NK-92 (cell line): ENCODE results near the gene AMIGO2.

Experiments
- DNase-seq: peaks from one replicate; lab custom pipeline; 2025; ENCODE audit not compliant: unreplicated experiment; lab: John Stamatoyannopoulos, UW

Gene AMIGO2

GRCh38 chr12:47099610-47100009 lies 19.9 kb upstream of the AMIGO2 start:
- DNase-seq = no peak

DNA sequence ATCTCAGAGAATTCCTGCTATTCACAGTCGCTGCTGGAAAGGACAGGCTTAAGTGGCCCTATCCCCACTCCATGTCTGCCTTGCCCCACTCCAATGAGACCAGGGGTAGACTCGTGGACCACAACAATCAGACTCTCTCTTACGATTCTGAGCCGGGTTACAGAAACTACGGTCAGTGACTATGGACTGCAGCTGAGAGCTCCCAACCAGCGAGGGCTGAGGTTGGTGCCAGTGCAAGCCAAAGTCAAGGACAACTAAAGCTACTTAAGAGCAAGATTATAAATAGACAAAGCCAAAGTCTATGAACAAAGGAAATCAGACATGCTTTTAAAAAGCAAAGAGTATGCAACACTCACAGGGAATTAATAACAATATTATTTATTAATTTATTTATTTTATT lies 18.3 kb upstream of the AMIGO2 start:
- no peak for DNase-seq

DNA sequence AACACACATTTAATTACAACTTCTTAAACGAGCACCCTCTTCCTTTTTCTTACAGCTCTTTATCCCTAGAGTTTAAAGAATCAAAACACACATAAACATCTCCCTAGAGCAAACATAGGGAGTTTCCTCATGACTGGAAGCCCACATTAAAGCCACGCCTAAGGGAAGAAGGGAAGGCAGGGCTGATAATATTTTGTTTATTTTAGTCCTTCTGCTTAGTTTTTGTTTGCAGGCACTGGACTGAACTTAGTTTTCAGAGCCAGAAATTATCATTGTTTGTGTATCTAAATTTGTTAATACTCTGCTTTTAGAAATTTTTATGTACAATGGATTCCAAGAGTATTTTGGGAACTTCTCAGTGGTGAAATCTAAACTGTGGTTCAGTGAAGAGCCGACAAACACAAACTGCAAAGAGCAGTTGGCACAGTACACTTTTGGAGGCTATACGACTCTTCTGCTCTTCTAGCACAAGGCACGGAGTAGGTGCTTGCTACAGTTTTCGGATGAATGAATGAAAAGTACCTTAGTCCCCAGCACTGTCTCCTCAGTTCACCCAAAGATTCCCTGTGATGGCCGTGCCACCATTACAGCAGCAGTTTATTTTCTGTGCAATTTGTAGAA lies 17.6 kb upstream of the AMIGO2 start:
- no peak for DNase-seq

- DNase-seq = no peak
Measured at GRCh38 chr12:47095446-47096236, 15.9 kb upstream of the AMIGO2 start.

DNA sequence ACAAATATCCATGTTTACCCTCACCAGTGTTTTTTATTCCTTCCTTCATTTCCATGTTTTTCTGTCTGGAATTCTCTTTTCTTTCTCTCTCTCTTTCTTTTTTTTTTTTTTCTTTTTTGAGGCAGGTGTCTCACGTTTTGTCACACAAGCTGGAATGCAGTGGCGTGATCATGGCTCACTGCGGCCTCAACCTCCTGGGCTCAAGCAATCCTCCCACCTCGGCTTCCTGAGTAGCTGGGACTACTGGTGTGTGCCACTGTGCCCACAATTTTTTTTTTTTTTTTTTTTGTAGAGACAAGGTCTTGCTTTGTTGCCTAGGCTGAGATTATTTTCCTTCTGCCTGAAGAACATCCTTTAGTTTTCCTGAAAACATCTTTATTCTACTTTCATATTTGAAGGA lies 15.0 kb upstream of the AMIGO2 start:
- no peak for DNase-seq

GRCh38 chr12:47091009-47091408 lies 11.2 kb upstream of the AMIGO2 start:
- DNase-seq = no peak

GRCh38 chr12:47088021-47088944 lies 8.5 kb upstream of the AMIGO2 start:
- DNase-seq = no peak

GRCh38 chr12:47087088-47087688 lies 7.4 kb upstream of the AMIGO2 start:
- no peak for DNase-seq

- DNase-seq = no peak
Measured at GRCh38 chr12:47085815-47086252, 6.1 kb upstream of the AMIGO2 start.

- no peak for DNase-seq
Measured at GRCh38 chr12:47084172-47084571, 4.4 kb upstream of the AMIGO2 start.

DNA sequence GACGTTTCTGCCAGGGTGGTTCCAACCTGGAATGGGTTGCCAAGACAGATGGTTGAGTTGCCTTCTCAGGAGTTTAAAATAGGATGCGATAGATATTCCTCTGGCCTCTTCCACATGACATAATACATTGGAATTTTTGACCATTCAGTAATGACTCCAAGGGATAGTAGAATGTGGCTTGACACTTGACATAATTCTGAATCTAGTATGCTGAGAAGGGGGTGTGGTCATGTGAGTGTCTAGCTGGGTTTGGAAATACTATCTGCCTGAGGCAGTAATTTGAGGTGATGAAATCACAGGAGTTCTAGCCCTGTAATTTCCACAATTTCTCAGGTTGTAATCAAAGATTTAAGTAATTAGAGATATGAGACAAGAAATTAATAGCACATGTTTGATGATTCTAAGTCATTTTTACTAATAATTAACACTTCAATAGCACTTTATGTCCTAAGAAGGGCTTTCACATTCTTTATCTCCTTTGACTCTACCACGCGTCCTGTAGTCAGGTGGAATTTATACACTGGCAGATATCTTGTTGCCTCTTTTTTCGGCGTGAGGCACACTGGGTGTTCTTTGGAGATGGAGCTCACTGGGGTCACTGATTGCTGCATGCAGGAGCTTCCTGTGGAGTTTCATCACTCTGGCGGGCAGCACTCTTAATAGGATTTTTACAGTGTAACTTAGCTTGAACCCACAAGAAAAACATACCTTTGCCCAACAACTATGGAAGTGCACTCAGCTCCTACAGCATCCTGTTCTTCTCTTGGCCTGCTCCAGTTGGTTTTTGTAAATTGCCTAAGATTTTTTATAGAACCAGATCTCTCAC lies 3.2 kb upstream of the AMIGO2 start:
- DNase-seq = no peak

- DNase-seq = no peak
Measured at GRCh38 chr12:47082283-47082682, 2.5 kb upstream of the AMIGO2 start.

DNA sequence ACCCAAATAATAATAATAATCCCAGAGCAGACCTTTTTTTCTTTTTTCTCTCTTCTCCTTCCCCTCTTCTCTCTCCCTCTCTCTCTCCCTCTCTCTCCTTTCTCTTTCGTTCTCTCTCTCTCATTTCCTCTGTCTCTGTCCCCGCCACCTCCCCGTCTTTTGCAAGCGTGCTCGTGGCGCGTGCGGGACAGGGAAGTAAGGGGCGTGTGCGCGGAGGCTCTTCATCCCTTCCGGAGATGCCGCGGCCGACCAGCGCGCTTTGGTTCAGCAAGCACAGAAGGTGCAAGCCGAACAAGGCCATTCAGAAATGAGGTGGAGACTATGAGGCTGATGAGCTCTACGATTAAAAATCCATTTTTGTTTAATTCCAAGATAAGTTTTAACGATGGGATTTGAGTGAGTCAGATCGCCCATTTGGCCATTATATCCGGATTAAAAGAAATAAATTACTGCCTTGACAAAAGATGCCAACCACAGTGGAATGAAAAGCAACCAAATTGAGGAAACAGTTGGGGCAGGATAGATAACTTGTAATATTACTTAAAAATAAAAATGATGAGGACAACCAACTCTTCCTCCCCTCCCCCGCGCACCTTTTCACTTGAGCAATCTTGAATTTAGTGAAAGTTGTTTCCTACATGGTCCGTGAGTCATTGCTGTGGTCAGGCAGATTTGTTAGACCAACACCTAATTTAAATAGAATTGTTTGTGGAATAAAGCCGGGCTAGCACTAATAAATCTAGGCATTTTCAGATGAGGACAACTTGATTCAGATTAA lies 1.2 kb upstream of the AMIGO2 start:
- DNase-seq = no peak

DNA sequence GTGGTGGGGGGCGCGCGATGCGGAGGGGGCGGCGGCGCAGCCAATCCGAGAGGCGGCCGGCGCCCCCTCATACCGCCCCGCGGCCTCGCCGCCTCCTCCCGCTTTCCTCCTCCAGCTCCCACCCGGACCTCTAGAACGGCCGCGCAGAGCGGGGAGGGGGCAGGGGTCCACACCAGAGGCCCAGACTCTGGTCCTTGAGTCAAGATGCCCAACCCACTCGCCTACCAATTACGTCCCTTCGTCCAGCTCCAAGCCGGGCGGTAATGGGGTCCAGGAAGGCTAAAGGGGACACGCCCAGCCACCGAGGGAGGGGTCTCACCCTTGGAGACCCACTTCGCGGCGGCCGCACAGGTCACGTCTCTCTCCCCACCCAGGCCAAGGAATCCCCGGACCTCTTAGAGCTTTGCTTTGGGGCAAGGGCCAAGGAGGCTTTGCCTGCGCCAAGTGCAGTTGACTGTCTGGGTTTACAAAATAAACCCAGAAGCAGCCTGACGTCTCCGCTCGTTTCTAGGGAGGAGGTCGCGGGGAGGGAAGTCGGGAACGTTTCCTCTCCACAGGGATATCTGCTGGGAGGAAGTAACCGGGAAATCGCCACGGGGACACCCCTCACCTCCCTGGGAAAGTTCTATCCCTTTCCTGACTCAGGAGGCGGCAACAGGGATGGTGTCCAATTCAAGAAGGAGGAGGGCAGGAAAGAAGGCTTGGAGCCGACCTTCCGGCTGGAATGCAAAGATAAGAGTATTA lies 394 bp upstream of the AMIGO2 start:
- no peak for DNase-seq

DNA sequence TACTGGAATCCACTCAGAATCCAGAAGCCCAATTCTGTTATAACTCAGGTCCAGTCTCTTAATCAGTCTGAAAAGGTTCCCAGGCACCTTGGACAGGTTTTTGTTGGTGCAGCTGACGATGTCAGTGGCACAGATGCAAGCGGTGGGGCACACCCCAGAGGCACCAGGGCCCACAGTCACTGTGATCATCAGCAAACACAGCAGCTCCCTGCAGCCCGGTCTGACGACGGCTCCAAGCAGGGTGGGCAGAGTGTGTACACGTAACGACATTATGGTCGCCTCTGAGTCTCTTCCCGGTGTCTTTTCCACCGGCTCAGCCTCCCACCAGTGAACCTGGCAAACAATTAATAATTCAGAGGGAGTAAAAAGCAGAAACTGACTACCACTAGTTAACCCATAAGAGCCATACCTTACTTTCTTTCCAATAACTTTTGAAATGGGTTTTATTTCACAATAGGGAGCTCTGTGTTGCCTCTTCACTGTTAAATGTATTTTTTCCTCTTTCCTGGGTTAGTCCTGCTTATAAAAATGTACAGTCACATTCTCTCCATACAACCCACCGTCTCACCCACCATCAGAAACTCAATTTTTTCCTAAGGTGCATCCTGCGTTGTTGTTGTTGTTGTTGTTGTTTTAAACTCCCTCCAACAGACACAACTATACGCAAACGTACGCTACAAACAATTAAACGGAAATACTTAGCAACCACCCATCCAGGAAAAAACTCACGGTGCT lies 859 bp downstream of the AMIGO2 start:
- no peak for DNase-seq

DNA sequence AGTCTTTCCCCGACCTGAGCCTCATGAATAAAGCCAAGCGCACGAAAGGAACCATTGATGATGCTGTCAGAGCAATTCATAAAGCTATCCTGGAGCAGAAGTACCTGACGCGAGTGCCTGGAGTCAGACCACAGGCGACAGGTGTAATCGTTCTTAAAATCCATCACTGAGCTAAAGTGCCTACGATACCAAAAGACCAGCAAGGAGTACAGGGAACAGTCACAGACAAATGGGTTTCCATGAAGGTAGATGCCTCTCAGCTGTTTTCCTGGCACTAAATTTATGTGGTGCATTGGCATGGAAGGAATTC lies 1.7 kb downstream of the AMIGO2 start:
- no peak for DNase-seq

DNA sequence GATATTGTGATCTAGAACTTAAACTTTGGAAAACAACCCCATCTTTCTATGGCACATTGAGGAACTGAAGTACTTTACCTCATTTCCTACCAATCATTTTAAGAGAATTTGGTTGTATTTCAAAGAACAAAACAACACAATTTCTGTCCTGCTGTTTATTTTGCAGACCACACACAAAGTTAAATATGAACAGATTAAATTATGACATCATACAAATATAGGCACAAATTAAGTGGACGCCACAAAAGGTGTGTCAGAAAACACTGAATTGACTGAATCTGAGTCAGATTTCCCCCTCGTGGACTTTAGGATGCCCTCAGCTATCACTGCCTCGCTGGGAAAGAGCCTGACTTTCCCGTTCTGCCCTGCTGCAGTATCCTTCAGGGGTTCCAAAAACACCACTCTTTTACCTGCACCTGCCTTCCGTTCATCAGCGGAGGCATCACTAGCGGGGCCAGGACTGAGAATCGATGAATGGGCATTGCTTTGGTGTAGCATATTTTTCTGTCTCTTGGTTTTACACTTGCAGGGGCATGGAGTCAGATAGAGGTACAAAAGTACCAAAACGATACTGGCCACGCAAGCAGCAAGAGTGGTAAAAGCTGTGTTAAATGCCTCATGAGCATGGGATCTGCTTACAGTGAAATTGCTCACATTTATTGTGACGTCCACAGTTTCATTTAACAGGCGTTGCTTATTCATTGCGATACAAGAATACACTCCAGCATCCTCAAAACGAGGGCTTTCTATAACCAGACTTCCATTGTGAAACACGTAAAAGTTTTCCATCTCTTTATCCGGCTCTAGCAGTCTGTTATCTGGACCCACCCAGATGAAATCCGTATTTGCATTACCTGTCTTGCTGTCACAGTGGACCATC lies 2.3 kb downstream of the AMIGO2 start:
- no peak for DNase-seq
